ENCODE results near the gene ATP10B.
"Not testable (repeated sequence)": the region's sequence is repeated elsewhere in the genome, so short reads cannot be mapped to it uniquely, and the experiment has no call there.

Gene ATP10B, protein sequence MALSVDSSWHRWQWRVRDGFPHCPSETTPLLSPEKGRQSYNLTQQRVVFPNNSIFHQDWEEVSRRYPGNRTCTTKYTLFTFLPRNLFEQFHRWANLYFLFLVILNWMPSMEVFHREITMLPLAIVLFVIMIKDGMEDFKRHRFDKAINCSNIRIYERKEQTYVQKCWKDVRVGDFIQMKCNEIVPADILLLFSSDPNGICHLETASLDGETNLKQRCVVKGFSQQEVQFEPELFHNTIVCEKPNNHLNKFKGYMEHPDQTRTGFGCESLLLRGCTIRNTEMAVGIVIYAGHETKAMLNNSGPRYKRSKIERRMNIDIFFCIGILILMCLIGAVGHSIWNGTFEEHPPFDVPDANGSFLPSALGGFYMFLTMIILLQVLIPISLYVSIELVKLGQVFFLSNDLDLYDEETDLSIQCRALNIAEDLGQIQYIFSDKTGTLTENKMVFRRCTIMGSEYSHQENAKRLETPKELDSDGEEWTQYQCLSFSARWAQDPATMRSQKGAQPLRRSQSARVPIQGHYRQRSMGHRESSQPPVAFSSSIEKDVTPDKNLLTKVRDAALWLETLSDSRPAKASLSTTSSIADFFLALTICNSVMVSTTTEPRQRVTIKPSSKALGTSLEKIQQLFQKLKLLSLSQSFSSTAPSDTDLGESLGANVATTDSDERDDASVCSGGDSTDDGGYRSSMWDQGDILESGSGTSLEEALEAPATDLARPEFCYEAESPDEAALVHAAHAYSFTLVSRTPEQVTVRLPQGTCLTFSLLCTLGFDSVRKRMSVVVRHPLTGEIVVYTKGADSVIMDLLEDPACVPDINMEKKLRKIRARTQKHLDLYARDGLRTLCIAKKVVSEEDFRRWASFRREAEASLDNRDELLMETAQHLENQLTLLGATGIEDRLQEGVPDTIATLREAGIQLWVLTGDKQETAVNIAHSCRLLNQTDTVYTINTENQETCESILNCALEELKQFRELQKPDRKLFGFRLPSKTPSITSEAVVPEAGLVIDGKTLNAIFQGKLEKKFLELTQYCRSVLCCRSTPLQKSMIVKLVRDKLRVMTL (N-terminal part only)

DNA sequence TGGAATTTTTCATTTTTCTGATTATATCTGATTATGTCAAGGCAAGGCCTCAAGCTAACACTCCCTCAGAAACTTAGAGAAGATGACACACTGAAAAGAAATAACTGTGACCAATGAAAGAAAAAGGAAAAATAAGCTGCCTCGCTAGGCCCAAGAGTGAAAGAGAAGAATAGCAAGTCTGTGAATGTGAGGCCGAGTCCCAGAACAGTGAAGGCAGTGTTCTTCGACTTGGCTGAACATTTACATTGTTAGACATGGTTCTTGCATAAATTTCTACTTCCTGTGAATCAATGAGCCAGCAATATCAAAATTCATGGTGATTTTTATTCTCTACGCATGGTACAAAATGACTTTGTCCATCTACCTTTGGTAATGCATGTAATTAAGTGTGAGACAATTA, at the start of gene ATP10B:
ATP10B (minus strand) TSS at position 163 of the 400 bp plus-strand sequence. CDS start 164,137 bp downstream, outside the sequence.
- no peak for DNase-seq

DNA sequence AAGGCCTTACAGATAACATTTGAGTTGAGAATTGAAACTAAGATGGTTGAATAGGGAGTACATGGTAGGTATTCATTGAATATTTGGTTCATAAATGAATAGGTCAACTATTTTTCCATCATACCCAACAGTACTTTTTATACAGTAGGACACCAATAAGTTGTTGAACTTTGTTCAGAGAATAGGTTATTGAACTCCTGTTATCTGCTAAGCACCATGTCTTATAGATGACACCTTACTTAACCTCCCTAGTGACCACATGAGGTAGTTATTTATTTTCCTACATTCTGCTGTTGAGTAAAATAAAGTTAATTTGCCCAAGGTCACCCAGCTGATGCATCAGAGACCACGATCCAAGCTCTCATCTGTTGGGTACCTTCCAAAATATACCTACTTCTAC, 49.6 kb upstream of the ATP10B start:
- DNase-seq = no peak

DNA sequence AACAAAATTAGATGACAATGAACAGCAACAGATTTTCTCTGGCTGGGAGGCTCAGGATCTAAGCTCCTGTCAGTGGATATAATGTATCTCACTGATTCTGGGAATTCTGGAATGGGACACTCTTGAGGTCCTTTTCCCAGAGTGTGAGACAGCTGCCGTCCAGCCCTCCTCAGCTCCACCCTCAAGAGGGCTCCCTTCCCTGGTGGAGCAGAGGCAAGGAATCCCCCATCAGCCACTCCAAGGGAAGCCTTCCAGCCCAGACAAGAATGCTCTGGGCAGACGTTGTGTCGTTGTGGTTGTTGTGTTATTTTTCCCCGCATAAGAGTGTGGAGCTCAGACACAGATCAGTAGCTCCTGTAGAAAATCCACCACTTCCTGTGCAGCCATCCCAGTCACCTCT, 47.7 kb upstream of the ATP10B start:
- DNase-seq = no peak

DNA sequence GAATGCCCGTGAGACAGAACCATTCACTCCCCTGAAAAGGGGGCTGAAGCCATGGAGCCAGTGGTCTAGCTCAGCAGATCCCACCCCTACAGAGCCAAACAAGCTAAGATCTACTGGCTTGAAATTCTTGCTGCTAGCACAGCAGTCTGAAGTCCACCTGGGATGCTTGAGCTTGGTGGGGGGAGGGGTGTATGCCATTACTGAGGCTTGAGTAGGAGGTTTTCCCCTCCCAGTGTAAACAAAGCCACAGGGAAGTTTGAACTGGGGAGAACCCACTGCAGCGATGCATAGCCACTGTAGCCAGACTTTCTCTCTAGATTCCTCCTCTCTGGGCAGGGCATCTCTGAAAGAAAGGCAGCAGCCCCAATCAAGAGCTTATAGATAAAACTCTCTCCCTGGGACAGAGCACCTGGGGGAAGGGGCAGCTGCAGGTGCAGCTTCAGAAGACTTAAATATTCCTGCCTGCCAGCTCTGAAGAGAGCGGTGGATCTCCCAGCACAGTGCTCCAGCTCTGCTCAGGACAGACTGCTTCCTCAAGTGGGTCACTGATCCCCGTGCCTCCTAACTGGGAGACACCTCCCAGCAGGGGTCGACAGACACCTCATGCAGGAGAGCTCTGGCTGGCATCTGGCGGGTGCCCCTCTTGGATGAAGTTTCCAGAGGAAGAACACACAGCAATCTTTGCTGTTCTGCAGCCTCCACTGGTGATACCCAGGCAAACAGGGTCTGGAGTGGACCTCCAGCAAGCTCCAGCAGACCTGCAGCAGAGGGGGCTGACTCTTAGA, 41.4 kb upstream of the ATP10B start:
- not testable (repeated sequence) for DNase-seq

DNA sequence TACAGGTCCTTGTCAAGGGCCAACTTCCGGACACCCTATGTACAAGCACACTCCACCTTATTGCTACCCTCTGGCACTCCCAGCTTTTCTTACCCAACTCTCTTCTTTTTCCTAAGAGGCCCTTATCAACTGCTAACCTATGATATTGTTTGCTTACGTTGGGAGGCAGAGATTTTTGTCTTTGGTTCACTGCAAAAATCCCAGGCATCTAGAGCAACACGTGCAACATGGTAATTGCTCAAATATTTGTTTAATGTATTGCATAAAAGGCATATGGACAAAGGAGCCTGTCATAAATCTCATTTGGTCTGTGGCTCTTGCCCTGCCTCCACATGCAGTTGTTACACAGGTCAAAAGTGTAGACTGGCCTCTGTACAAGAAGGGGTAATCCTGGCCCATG, 35.8 kb upstream of the ATP10B start:
- no peak for DNase-seq

DNA sequence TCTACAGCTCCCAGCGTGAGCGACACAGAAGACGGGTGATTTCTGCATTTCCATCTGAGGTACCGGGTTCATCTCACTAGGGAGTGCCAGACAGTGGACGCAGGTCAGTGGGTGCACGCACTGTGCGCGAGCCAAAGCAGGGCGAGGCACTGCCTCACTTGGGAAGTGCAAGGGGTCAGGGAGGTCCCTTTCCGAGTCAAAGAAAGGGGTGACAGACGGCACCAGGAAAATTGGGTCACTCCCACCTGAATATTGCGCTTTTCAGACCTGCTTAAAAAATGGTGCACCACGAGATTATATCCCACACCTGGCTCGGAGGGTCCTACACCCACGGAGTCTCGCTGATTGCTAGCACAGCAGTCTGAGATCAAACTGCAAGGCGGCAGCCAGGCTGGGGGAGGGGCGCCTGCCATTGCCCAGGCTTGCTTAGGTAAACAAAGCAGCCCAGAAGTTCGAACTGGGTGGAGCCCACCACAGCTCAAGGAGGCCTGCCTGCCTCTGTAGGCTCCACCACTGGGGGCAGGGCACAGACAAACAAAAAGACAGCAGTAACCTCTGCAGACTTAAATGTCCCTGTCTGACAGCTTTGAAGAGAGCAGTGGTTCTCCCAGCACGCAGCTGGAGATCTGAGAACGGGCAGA, 21.7 kb upstream of the ATP10B start:
- DNase-seq = not testable (repeated sequence)

DNA sequence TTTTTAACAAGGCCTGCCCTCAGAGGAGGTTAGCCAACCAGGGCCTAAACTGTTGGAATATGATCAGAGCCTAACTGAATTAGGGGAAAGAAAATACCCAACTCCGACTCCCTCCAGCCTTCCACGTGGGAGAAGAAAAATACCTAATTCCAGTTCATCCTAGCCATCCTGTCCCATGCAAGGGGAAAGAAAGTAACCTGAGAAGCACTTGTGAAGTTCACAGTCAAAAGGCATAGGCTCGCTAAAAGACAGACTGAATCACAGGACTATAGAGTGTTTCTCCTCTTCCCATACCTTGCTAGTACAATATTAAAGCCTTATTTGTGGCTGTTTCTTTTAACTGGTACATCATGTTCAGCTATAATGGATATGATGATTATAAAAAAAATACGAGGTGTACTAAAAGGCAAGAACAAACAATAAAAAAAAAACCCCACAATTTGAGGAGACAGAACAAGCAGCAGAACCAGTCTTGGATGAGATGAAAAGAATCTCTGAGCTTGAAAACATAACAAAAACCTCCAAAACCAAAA, 18.0 kb upstream of the ATP10B start:
- no peak for DNase-seq

DNA sequence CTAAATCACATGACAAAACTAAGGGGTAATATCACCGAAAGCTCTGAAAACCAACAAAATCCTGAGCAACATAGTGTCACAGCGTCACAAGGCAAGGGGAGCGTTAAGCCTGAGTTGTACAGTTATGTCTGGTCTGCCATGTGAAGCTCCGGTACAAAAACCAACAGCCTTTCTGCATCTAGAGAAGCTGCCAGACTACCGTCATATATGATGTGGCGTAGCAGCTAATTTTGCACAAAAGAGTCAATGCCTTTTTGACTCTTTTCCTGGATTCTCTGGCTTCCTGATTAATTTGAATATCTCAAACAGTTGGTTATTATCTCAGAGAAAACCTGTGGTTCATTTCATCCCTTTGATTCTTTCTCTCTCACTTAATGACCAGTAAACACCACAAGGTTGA, 16.0 kb upstream of the ATP10B start:
- DNase-seq = no peak

DNA sequence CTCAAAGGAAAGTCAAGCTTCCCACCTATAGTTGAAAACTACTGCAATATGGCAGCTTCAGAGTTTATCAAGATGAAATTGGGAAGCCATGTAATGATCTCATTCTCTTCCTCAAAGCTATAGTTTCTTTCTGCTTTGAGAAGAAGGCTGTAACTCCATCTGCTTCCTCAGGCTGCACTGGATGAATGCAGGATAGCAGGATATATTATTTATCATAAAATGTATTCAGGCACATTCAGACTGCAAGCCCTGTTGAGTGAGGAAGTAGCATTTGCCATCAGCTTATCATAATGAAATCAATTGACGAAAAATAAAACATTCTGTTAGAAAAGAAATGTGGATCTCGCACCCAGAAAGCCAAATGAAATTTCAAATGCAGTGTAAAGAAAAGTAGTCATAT, 560 bp downstream of the ATP10B start:
- no peak for DNase-seq

DNA sequence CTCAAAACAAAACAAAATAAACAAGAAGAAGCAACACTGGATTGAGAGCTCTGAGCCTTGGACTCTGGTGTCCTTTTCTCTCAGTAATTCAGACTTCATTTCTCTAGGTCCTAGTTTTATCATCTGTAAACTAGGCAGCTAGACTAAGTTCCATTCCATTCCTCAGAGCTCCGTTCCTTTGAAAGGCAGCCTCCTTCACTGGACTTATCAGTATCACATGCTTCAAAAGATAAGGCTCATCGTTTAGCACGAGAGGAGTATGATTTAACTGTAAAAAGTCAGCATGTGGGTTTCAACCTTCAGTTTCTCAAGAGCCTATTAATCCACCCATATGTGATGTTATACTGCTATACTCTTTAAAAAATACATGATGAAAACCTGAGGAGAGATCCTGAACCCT, 1.6 kb downstream of the ATP10B start:
- no peak for DNase-seq

DNA sequence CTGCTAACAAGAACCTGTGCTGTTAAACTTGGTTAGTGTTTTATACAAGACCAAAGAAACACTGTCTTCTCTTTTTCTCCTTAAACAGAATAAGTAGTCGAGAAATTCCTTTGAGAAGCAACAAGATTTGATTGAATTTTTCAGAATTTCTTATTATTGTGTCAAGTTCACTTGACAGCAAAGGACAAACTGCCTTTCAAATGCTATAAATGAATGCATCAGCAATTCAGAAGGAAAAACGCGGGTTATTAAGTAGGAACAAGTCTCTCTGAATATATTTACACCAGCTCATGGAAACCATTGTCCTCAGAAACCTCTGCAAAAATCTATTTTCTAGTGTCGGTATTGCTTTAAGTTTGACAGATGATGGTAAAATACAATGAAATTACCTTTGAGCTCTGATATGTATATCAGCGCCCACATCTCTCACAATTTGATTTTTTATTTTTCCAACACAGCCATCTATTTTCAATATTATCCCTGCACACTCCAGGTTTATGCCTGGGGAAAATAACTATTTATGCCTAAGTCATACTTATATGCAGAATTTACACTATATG, 4.4 kb downstream of the ATP10B start:
- DNase-seq = no peak

DNA sequence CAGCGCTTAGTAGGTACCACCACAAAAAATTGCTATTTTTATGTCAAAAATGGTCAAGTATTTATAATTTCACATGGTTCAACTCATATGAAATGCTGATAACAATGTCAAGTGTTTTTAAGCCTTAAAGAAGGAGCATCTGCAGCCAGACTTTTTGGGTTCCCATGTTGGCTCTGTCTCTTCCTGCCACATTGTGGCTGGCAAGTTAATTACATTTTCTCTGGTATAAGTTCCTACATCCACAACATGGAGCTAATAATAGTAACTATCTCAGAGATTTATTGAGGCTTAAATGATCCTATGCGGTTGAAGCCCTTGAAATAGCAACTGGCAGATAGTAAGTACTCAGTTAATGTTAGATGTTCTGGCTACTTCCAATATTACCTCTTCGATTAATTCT, 5.4 kb downstream of the ATP10B start:
- DNase-seq = no peak

DNA sequence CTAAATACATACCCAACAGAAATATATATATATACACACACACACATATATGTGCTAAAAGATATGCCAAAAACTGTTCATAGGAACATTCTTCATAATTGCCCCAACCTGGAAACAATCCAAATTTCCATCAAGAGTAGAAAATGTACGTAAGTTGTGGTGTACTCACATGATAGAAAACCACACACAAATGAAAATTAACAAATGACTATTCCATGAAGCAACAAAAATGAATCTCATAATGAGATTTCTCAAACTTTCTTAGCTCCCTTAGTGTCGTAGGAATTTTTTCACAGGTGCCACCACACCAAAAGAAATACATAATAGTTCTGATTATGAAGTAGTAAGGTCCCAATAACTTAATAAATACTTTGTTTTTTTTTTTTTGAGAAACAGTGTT, 7.8 kb downstream of the ATP10B start:
- DNase-seq = no peak

DNA sequence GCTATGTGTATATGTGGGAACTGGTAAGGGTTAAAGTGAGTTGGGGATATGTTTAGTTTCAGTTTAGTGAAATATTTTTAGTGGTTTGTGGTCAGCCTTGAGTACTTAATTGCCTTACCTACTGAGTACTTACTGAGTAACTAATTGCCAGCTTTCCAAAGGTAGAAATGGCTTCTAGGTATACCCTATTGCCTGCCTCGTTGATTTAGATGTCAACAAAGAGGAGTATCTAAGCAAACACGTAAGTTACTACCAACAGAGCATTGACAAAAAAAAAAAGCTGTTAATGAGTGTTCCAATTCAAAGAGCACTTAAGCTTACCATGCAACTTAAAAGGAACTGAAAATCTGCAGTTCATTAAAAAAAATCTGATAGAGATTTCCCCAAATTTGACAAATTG, 8.8 kb downstream of the ATP10B start:
- DNase-seq = no peak

DNA sequence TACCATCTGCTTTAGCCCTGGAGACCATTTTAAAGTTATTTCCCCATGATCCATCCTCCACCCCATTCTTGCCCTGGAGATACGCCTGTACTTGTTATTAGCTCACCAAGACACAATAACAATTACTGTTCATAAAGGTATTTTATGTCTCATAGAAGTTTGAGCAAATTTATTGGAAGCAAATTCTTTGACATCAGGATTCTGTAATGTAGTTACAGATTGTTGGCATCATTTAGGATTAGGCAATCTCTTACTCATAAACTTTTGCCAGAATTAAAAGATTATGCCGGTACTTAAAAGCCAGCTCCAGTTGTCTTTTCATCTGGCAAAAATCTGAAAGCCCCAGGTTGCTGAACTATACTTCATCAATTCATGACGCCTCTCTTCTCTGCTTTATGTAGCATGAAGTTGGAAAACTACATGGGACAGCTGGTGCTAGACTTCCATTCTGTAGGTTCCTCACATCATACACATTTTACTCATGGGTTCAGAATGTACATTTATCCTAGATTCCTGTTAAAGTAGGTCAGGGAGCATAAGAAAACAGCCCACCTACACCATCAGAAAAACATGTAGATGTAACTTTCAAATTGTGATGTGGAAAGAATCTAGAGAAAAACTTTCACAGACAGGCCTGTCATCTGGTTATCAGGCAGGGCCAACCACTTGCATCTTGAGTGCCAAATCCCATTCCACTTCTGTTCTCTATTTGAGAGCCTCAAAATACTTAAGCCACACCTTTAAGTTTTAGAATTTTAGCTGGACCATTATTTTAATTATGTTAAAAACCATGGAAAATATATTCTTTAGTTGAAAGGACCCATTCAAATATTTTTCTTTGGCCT, 14.0 kb downstream of the ATP10B start:
- DNase-seq = no peak

DNA sequence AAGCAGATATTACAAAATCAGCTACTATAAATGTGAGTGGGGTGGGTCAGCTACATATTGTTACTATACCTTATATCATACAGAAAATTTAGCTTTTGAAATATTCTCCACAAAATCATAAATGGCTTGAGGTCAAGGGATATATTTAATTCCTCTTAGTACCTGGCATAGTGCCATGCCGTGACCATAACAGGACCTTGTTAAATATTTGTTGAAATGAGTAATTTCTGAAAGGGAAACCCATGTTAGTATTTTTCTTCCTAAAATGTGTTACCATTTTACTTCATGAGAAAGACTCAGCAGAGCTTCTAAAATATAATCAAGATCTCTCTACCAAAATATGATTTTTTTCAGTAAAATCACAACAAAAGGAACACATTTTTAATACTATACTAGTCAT, 14.8 kb downstream of the ATP10B start:
- DNase-seq = no peak

DNA sequence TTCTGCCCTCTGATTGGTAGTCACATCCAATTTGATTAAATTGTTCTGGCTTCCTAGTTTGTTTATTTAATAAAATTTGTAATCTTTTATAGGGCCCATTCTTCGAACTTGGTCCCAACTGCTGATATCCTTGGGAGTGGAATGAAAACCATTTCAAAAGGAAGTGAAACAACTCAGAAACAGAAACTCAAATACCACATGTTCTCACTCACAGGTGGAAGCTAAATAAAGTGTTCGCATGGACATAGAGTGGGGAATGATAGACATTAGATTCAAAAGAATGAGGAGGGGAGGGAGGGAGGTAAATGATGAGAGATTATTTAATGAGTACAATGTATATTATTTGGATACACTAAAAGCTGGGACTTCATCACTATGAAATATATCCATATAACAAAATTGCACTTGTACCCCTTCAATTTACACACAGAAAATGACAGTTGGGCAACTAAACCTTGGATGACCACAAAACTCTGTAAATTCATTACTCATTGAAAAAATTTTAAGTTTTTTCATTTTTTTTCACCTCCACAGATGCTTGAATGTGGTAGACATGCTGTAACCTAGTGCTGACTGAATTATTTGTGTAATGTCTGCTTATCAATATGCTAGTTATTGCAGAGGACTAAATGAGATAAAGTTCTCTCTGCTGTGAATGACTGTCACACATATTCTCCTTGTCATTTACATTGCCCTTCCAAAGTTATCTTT, 16.0 kb downstream of the ATP10B start:
- no peak for DNase-seq

DNA sequence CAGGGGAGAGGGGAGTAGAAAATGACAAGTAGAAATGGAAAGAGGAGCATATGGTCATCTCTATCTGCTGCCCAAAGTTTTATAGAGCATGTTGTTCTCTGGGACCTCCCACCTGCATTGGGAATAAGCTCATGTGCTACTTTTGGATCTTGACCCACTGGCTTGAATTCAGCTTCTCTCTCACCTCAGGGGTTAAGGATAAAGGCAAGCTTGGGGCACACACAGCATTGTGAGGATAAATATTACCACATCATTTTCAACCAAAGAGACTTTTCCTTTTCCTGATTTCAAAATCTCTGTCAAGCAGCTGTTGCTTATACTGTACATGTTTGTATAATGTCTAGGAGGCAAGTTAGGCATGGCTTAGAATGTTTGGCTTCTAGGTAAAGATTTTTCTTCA, 16.6 kb downstream of the ATP10B start:
- DNase-seq = no peak

DNA sequence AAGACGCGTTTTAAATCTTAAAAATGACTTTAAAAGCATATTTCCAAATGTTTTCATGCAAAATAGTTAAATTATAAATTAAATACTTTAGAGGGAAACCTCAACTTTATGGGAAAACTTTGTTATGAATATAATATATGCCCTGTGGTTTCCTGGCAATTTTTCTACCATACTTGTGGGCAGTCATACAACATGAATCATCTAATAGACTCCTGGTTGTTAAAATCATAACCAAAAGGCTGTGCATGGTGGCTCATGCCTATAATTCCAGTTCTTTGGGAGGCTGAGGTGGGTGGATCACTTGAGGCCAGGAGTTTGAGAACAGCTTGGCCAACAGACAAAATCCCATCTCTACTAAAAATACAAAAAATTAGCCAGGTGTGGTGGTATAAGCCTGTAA, 18.2 kb downstream of the ATP10B start:
- no peak for DNase-seq

DNA sequence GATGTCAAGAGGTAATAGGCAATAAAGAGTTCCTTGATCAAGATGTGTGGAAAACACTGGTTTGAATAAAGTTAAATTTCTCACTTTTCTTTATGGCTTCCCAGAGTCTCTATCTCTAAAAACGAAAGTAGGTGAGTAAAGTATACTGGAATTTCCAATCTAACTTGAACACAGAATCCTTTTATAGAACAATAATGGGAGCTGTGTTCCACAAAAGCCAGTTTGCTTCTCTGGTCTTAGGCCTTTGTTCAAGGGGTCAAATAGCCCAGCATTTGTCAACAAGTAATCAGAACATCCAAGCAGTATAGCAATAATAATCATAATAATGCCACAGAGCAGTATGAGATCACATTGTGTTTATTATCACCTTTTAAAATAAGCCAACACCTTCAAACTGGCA, 20.2 kb downstream of the ATP10B start:
- no peak for DNase-seq
